ENCODE data around the gene WDR6.

DNA sequence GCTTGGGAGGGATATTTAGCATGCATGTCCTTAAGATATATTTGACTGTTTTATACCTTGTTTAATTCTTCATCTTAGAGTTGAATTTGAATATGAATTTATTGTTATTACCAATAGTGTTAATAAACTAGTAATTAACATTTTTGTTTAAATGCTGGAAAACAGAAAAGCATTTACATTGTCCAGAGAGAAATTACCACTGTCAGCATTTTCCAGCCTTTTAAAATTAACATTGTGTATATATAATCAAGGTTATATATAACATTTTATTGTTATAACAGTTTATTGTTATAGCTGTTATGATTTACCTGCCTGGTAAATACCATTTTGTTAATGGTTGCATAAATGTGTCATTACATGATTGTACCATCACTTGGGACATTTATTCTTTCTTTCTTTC lies 25.2 kb upstream of the WDR6 start:
- TF ChIP-seq, protein P1, sequence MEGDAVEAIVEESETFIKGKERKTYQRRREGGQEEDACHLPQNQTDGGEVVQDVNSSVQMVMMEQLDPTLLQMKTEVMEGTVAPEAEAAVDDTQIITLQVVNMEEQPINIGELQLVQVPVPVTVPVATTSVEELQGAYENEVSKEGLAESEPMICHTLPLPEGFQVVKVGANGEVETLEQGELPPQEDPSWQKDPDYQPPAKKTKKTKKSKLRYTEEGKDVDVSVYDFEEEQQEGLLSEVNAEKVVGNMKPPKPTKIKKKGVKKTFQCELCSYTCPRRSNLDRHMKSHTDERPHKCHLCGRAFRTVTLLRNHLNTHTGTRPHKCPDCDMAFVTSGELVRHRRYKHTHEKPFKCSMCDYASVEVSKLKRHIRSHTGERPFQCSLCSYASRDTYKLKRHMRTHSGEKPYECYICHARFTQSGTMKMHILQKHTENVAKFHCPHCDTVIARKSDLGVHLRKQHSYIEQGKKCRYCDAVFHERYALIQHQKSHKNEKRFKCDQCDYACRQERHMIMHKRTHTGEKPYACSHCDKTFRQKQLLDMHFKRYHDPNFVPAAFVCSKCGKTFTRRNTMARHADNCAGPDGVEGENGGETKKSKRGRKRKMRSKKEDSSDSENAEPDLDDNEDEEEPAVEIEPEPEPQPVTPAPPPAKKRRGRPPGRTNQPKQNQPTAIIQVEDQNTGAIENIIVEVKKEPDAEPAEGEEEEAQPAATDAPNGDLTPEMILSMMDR (IDR thresholded peaks at IDR 0.05): no peak
- TF ChIP-seq EZH2 (IDR thresholded peaks at IDR 0.05) (no peak), EZH2phosphoT487 (IDR thresholded peaks at IDR 0.05) (no peak)

Data from neural progenitor cell (in vitro differentiated cells).